ENCODE data around the gene NCAN.

DNA sequence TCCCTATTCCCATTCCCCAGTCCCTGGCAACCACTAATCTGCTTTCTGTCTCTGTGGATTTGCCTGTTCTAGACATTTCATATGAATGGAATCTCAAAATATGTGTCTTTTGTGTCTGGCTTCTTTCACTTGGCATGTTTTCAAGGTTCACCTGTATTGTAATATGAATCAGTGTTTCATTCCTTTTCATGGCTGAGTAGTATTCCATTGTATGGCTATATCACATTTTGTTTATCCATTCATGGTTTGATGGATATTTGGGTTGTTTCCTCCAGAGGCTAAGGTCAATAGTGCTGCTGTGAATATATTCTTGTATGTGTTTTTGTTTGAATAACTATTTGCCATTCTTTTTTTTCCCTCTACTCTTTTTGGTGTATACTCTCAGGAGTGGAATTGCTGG is 24.4 kb downstream of the NCAN start:
- TF ChIP-seq CBX8 (IDR thresholded peaks at IDR 0.05) (no peak), CHD4 (IDR thresholded peaks at IDR 0.05; ENCODE audit: borderline replicate concordance) (no peak)
